Activated CD4-positive, alpha-beta T cell treated with anti-CD3 and anti-CD28 coated beads for 36 hours (primary cell): ENCODE results near the gene ALG3. TPM values are rescaled to one million over a fixed set of nuclear protein-coding genes. Genes with fewer than 3 reads are reported as not detected.

Experiments
- ATAC-seq: fragments of 200-7000 bp; cut with Tn5 transposase; one replicate; pipeline ENCODE4 v1.10.0; 2021; ENCODE audit warnings: mild to moderate bottlenecking, moderate library complexity
- CTCF ChIA-PET: fragments of 350-600 bp; sonication (Branson Sonifier 250); formaldehyde crosslinking; loops from one replicate; lab custom pipeline; 2021; ENCODE audit warnings: antibody characterized with exemption; lab: Charles Lee
- POLR2A ChIA-PET: fragments of 350-600 bp; sonication (Branson Sonifier 250); formaldehyde crosslinking; loops from one replicate; lab custom pipeline; 2021; ENCODE audit warnings: antibody characterized with exemption, inconsistent platforms; lab: Charles Lee
- DNase-seq: peaks from one replicate; pipeline ENCODE4 v3.0.0-alpha.2; 2020
- H3K27ac Mint-ChIP-seq: one replicate; pipeline ENCODE4 v1.8.0; 2021; ENCODE audit warnings: mixed read lengths
- H3K27me3 Mint-ChIP-seq: one replicate; pipeline ENCODE4 v1.8.0; 2021; ENCODE audit warnings: mixed read lengths
- H3K36me3 Mint-ChIP-seq: one replicate; pipeline ENCODE4 v1.8.0; 2021; ENCODE audit warnings: low read depth, mixed read lengths
- H3K4me1 Mint-ChIP-seq: one replicate; pipeline ENCODE4 v1.8.0; 2021; ENCODE audit warnings: mixed read lengths
- H3K4me3 Mint-ChIP-seq: one replicate; pipeline ENCODE4 v1.8.0; 2021; ENCODE audit warnings: mild to moderate bottlenecking, moderate library complexity, mixed read lengths
- H3K9me3 Mint-ChIP-seq: one replicate; pipeline ENCODE4 v1.8.0; 2021; ENCODE audit warnings: low read depth, mixed read lengths
- intact Hi-C, 2 experiments: fragments of 100-400 bp; cut with DNase I in 1 of 2; cut with micrococcal nuclease in 1 of 2; formaldehyde crosslinking; loops; one replicate each; pipeline versions ENCODE4 v1.14.2 to v1.15.1; 2022 to 2024; cut with DNase I, micrococcal nuclease
- total RNA-seq, 2 experiments: library from RNA; stranded (reverse); gene quantifications; one replicate each; pipeline ENCODE4 v1.2.3, GENCODE V29; 2021

ALG3 gene
- total RNA-seq, 2 experiments from 2014 or later, result 39.9 to 40.9 TPM

GRCh38 chr3:184241447-184242296 is 7.1 kb downstream of the ALG3 start:
- Mint-ChIP-seq H3K27me3 (no peaks in the 10 kb centered on the region), H3K4me1 (peaks cover 4% of the 10 kb centered on the region)
- POLR2A ChIA-PET, result no interaction called here

GRCh38 chr3:184241141-184241446 is 7.7 kb downstream of the ALG3 start:
- no peak overlapping the region for H3K4me3 Mint-ChIP-seq
- CTCF ChIA-PET, result interaction anchor here (1.0 to 4.2 kb wide), 4 partner anchors 9 to 292 kb away, joined by 3 to 25 read pairs (median 4); partner anchors contain the start of gene EEF1AKMT4
- H3K27ac Mint-ChIP-seq, result no peak overlapping the region
- H3K4me1 Mint-ChIP-seq, result peaks cover 3% of the 10 kb centered on the region
- POLR2A ChIA-PET, result no interaction called here
- H3K36me3 Mint-ChIP-seq, result peaks cover 12% of the 10 kb centered on the region
- DNase-seq, result no peak
- intact Hi-C loops, result loop anchor here in 1 of 2 experiments (10.0 kb wide), 1 partner anchor 686 kb away; the partner anchor contains the start of gene KLHL6
- ATAC-seq, result no peak
- H3K27me3 Mint-ChIP-seq, result no peaks in the 10 kb centered on the region
- no peaks in the 10 kb centered on the region for H3K9me3 Mint-ChIP-seq

More at GRCh38 chr3:184241447-184242296, 7.1 kb downstream of the ALG3 start:
- CTCF ChIA-PET, result interaction anchor here (0.6 to 4.2 kb wide), 3 partner anchors 8 to 14 kb away, joined by 3 to 25 read pairs (median 3); partner anchors contain the start of gene EEF1AKMT4
- H3K9me3 Mint-ChIP-seq, result no peaks in the 10 kb centered on the region
- H3K27ac Mint-ChIP-seq, result no peak overlapping the region
- ATAC-seq, result peak; percentile 71
- intact Hi-C loops, result loop anchor here in 1 of 2 experiments (10.0 kb wide), 1 partner anchor 687 kb away; the partner anchor contains the start of gene KLHL6
- H3K4me3 Mint-ChIP-seq, result no peak overlapping the region
- H3K36me3 Mint-ChIP-seq, result peaks cover 12% of the 10 kb centered on the region
- peak; percentile 44 for DNase-seq

GRCh38 chr3:184240384-184241140 is 8.2 kb downstream of the ALG3 start:
- peaks cover 12% of the 10 kb centered on the region for H3K36me3 Mint-ChIP-seq
- POLR2A ChIA-PET, result no interaction called here
- H3K27ac Mint-ChIP-seq, result no peak overlapping the region
- intact Hi-C loops, result loop anchor here in 1 of 2 experiments (10.0 kb wide), 1 partner anchor 686 kb away; the partner anchor contains the start of gene KLHL6
- no peaks in the 10 kb centered on the region for H3K27me3 Mint-ChIP-seq
- no peaks in the 10 kb centered on the region for H3K9me3 Mint-ChIP-seq
- ATAC-seq (peak; percentile 34), DNase-seq (peak; percentile 41)
- H3K4me3 Mint-ChIP-seq, result no peak overlapping the region
- CTCF ChIA-PET, result interaction anchor here (1.0 to 4.2 kb wide), 4 partner anchors 9 to 291 kb away, joined by 3 to 25 read pairs (median 4); partner anchors contain the start of gene EEF1AKMT4
- no peaks in the 10 kb centered on the region for H3K4me1 Mint-ChIP-seq

GRCh38 chr3:184239708-184240107 is 9.1 kb downstream of the ALG3 start:
- peaks cover 8% of the 10 kb centered on the region for H3K36me3 Mint-ChIP-seq
- POLR2A ChIA-PET, result no interaction called here
- intact Hi-C loops, result loop anchor here in 1 of 2 experiments (10.0 kb wide), 1 partner anchor 685 kb away; the partner anchor contains the start of gene KLHL6
- DNase-seq (no peak), ATAC-seq (no peak)
- H3K27me3 Mint-ChIP-seq, result no peaks in the 10 kb centered on the region
- CTCF ChIA-PET, result interaction anchor here (1.3 to 4.2 kb wide), 3 partner anchors 10 to 12 kb away, joined by 3 to 25 read pairs (median 4); partner anchors contain the start of gene EEF1AKMT4
- no peak overlapping the region for H3K27ac Mint-ChIP-seq
- H3K9me3 Mint-ChIP-seq, result no peaks in the 10 kb centered on the region
- no peak overlapping the region for H3K4me3 Mint-ChIP-seq
- H3K4me1 Mint-ChIP-seq, result no peaks in the 10 kb centered on the region

- intact Hi-C loops, result no loop called here
- ChIA-PET CTCF (interaction anchor here (0.7 to 4.2 kb wide), 3 partner anchors 11 to 19 kb away, joined by 3 to 25 read pairs (median 4); partner anchors contain the start of gene EEF1AKMT4), POLR2A (no interaction called here)
- H3K36me3 Mint-ChIP-seq, result peaks cover 6% of the 10 kb centered on the region
- H3K9me3 Mint-ChIP-seq, result no peaks in the 10 kb centered on the region
- no peak overlapping the region for H3K4me3 Mint-ChIP-seq
- ATAC-seq (no peak), DNase-seq (no peak)
- no peaks in the 10 kb centered on the region for H3K27me3 Mint-ChIP-seq
- H3K27ac Mint-ChIP-seq, result no peak overlapping the region
- no peaks in the 10 kb centered on the region for H3K4me1 Mint-ChIP-seq
These were observed 9.5 kb downstream of the ALG3 start for GRCh38 chr3:184239221-184239620.

- H3K4me1 Mint-ChIP-seq, result no peaks in the 10 kb centered on the region
- no peak overlapping the region for H3K4me3 Mint-ChIP-seq
- no peaks in the 10 kb centered on the region for H3K9me3 Mint-ChIP-seq
- peaks cover 6% of the 10 kb centered on the region for H3K36me3 Mint-ChIP-seq
- ChIA-PET POLR2A (interaction anchor here (0.6 kb wide), 1 partner anchor 246 kb away, joined by 3 read pairs; no protein-coding TSS in a partner anchor), CTCF (interaction anchor here (0.7 to 4.2 kb wide), 4 partner anchors 11 to 134 kb away, joined by 3 to 25 read pairs (median 4); partner anchors contain the start of gene EEF1AKMT4)
- intact Hi-C loops, result no loop called here
- H3K27me3 Mint-ChIP-seq, result no peaks in the 10 kb centered on the region
- no peak overlapping the region for H3K27ac Mint-ChIP-seq
- ATAC-seq (no peak), DNase-seq (no peak)
These were observed 10.4 kb downstream of the ALG3 start for GRCh38 chr3:184238246-184238818.

- DNase-seq, result no peak
- CTCF ChIA-PET, result interaction anchor here (0.6 to 2.1 kb wide), 7 partner anchors 8 to 719 kb away, joined by 3 to 10 read pairs (median 3); partner anchors contain the start of genes EEF1AKMT4 and VWA5B2
- intact Hi-C loops, result no loop called here
- no peaks in the 10 kb centered on the region for H3K9me3 Mint-ChIP-seq
- peaks cover 2% of the 10 kb centered on the region for H3K36me3 Mint-ChIP-seq
- peaks cover 3% of the 10 kb centered on the region for H3K27me3 Mint-ChIP-seq
- no peak for ATAC-seq
- H3K27ac Mint-ChIP-seq, result no peak overlapping the region
- H3K4me1 Mint-ChIP-seq, result no peaks in the 10 kb centered on the region
- POLR2A ChIA-PET, result interaction anchor here (0.6 kb wide), 1 partner anchor 50 kb away, joined by 3 read pairs; no protein-coding TSS in a partner anchor
- H3K4me3 Mint-ChIP-seq, result no peak overlapping the region
These were observed 11.0 kb downstream of the ALG3 start for GRCh38 chr3:184237807-184238206.

GRCh38 chr3:184237211-184237610 is 11.6 kb downstream of the ALG3 start:
- no peak for ATAC-seq
- H3K9me3 Mint-ChIP-seq, result no peaks in the 10 kb centered on the region

GRCh38 chr3:184236636-184237035 is 12.1 kb downstream of the ALG3 start:
- H3K9me3 Mint-ChIP-seq, result no peaks in the 10 kb centered on the region
- H3K4me3 Mint-ChIP-seq, result no peak overlapping the region
- no peak for DNase-seq
- CTCF ChIA-PET, result interaction anchor here (0.6 to 2.1 kb wide), 4 partner anchors 10 to 1497 kb away, joined by 3 to 10 read pairs (median 3); no protein-coding TSS in a partner anchor
- no peak overlapping the region for H3K27ac Mint-ChIP-seq
- H3K27me3 Mint-ChIP-seq, result peaks cover 14% of the 10 kb centered on the region
- POLR2A ChIA-PET, result interaction anchor here (1.0 kb wide), 1 partner anchor 80 kb away, joined by 3 read pairs; no protein-coding TSS in a partner anchor
- intact Hi-C loops, result no loop called here
- no peaks in the 10 kb centered on the region for H3K36me3 Mint-ChIP-seq
- H3K4me1 Mint-ChIP-seq, result no peaks in the 10 kb centered on the region
- ATAC-seq, result no peak

More at GRCh38 chr3:184237211-184237610, 11.6 kb downstream of the ALG3 start:
- Mint-ChIP-seq H3K36me3 (no peaks in the 10 kb centered on the region), H3K4me3 (no peak overlapping the region), H3K27me3 (peaks cover 9% of the 10 kb centered on the region), H3K27ac (no peak overlapping the region), H3K4me1 (no peaks in the 10 kb centered on the region)
- DNase-seq, result no peak
- intact Hi-C loops, result no loop called here
- ChIA-PET POLR2A (interaction anchor here (0.6 kb wide), 1 partner anchor 49 kb away, joined by 3 read pairs; no protein-coding TSS in a partner anchor), CTCF (interaction anchor here (0.6 to 2.1 kb wide), 6 partner anchors 8 to 720 kb away, joined by 3 to 10 read pairs (median 3); partner anchors contain the start of gene VWA5B2)

- peaks cover 2% of the 10 kb centered on the region for H3K4me1 Mint-ChIP-seq
- no peaks in the 10 kb centered on the region for H3K9me3 Mint-ChIP-seq
- no peak for ATAC-seq
- no peak overlapping the region for H3K27ac Mint-ChIP-seq
- intact Hi-C loops, result no loop called here
- CTCF ChIA-PET, result interaction anchor here (0.6 to 2.1 kb wide), 2 partner anchors 9 to 1498 kb away, joined by 3 to 10 read pairs; no protein-coding TSS in a partner anchor
- no peaks in the 10 kb centered on the region for H3K36me3 Mint-ChIP-seq
- POLR2A ChIA-PET, result interaction anchor here (1.0 kb wide), 1 partner anchor 80 kb away, joined by 3 read pairs; no protein-coding TSS in a partner anchor
- peaks cover 20% of the 10 kb centered on the region for H3K27me3 Mint-ChIP-seq
- DNase-seq, result no peak
- no peak overlapping the region for H3K4me3 Mint-ChIP-seq
These were observed 12.7 kb downstream of the ALG3 start for GRCh38 chr3:184236033-184236410.
